Panc1 (cell line): Measurements from ENCODE around the gene MB21D2. TPM values are rescaled to one million over a fixed set of nuclear protein-coding genes. Genes with fewer than 3 reads are reported as not detected.
A peak's percentile ranks its signal among the peaks of the same experiment; 100 is the strongest.

Experiments
- ATAC-seq: fragments of 200-7000 bp; cut with Tn5 transposase; 2 replicates; pipeline ENCODE4 v1.9.1; 2020; ENCODE audit warnings: mild to moderate bottlenecking, moderate library complexity
- BruUV-seq: library from RNA; stranded (reverse); fragments of 400-500 nt; replicated peaks from 2 replicates; lab custom pipeline; 2021; lab: Mats Ljungman, UMichigan
- CTCF ChIA-PET: fragments of 300-600 bp; sonication (Branson Sonifier 250); formaldehyde crosslinking; loops from one replicate; lab custom pipeline; 2022; ENCODE audit warnings: antibody characterized with exemption; lab: Charles Lee
- POLR2A ChIA-PET: fragments of 300-600 bp; sonication (Branson Sonifier 250); formaldehyde crosslinking; loops from one replicate; lab custom pipeline; 2022; ENCODE audit warnings: antibody characterized with exemption; lab: Charles Lee
- DNase-seq: peaks from one replicate; pipeline ENCODE4 v3.0.0-alpha.2; 2010; ENCODE audit warnings: low read depth, low spot score
- H3K27ac ChIP-seq: 2 replicates; pipeline ENCODE4 v1.5.1; 2011; ENCODE audit warnings: mild to moderate bottlenecking, low read length, inconsistent platforms
- H3K27me3 ChIP-seq: fragments of 200-500 bp; sonication (Bioruptor generic); 2 replicates; pipeline ENCODE4 v1.6.0; 2014; ENCODE audit warnings: low read length, inconsistent platforms; ENCODE audit not compliant: control insufficient read depth, insufficient read depth
- H3K36me3 ChIP-seq: fragments of 200-500 bp; sonication (Bioruptor generic); 2 replicates; pipeline ENCODE4 v1.5.1; 2014; ENCODE audit warnings: inconsistent platforms, mild to moderate bottlenecking, low read length, moderate library complexity; ENCODE audit not compliant: control insufficient read depth, insufficient read depth
- H3K4me1 ChIP-seq: 2 replicates; pipeline ENCODE4 v1.5.1; 2011; ENCODE audit warnings: inconsistent platforms, mild to moderate bottlenecking, low read length, moderate library complexity; ENCODE audit not compliant: control insufficient read depth, insufficient read depth
- H3K4me3 ChIP-seq, 2 experiments: 2 replicates each; pipeline ENCODE4 v1.5.1; 2011 to 2012; ENCODE audit warnings: low read depth in 2 of 2, low read length in 2 of 2, mild to moderate bottlenecking in 2 of 2, inconsistent platforms in 1 of 2, moderate library complexity in 1 of 2
- H3K9me3 ChIP-seq: fragments of 200-500 bp; sonication (Bioruptor generic); 2 replicates; pipeline ENCODE4 v1.5.1; 2014; ENCODE audit warnings: low read depth, mild to moderate bottlenecking, inconsistent platforms, low read length, moderate library complexity; ENCODE audit not compliant: control insufficient read depth, insufficient read depth
- POLR2AphosphoS5 ChIP-seq: IDR thresholded peaks from 2 replicates; pipeline ENCODE4 v1.6.1; 2012; ENCODE audit warnings: mild to moderate bottlenecking, low read depth, low read length, moderate library complexity
- SIN3A ChIP-seq: IDR thresholded peaks from 2 replicates; pipeline ENCODE4 v1.6.1; 2012; ENCODE audit warnings: low read depth, mild to moderate bottlenecking, low read length, moderate library complexity, borderline replicate concordance; ENCODE audit not compliant: insufficient read depth
- TCF7L2 ChIP-seq: IDR thresholded peaks from 2 replicates; pipeline ENCODE4 v1.6.1; 2011; ENCODE audit warnings: mild to moderate bottlenecking, low read depth, low read length, inconsistent platforms
- in situ Hi-C: cut with HindIII; loops from 2 replicates; pipeline ENCODE4 v1.10.0; 2016; ENCODE audit warnings: low sequenced_read_pairs, low pct_unique_long_range_greater_than_20kb
- intact Hi-C: fragments of 100-400 bp; cut with micrococcal nuclease; formaldehyde crosslinking; loops from one replicate; pipeline ENCODE4 v1.10.0; 2022; ENCODE audit not compliant: unreplicated experiment
- total RNA-seq: library from RNA; stranded (reverse); gene quantifications from one replicate; pipeline ENCODE4 v1.2.1, GENCODE V29; 2021; ENCODE audit not compliant: unreplicated experiment
- TF ChIP-seq, protein P1 (sequence below), 2 experiments: IDR thresholded peaks; 2 replicates each; pipeline ENCODE4 v1.6.1; 2011 to 2012; ENCODE audit warnings: low read depth in 2 of 2, control low read depth in 1 of 2, low read length in 1 of 2, mild to moderate bottlenecking in 1 of 2, moderate library complexity in 1 of 2; ENCODE audit not compliant: insufficient read depth in 1 of 2
- TF ChIP-seq, protein P2 (sequence below): fragments of 450-650 bp; IDR thresholded peaks from 2 replicates; pipeline ENCODE4 v1.5.1; 2017; ENCODE audit warnings: mild to moderate bottlenecking

Gene MB21D2
- total RNA-seq, 1 experiment from 2014 or later: 7.8 TPM

DNA sequence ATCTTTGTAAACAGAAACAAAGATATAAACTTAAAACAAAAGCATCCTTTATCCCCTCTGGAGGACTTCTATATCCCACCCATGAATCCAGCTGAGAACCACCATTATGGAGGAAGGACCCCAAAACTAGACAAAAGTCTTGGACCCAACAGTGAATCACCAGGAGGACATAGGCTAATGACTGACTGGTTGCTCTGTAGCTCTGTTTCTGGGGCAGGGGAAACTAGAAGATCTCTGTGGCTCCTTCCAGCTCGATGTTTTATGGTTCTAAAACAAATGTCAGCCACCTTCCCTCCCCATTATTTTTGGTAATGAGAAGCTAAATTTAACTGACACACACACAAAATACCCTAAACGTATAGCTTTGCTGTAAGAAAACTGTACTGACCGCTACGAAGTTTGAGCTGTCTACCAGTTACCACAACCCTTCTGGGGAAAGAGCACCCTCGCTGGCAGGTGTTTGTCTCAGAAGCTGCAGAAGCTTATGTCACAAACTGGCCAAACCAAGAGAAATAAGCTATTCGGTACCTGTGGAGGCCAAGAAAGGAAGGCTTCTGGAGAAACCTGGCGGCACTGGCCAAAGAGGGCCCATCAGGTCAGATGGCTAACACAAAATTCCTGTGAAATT is 36.4 kb downstream of the MB21D2 start:
- Histone ChIP-seq H3K36me3 (no peaks in the 10 kb centered on the region), H3K27ac (peak overlapping the region; percentile 45), H3K4me3 (no peak overlapping the region), H3K4me1 (peaks cover 44% of the 10 kb centered on the region), H3K27me3 (no peaks in the 10 kb centered on the region), H3K9me3 (no peaks in the 10 kb centered on the region)
- in situ Hi-C loops: no loop called here
- ATAC-seq (no peak), DNase-seq (no peak)
- intact Hi-C loops: no loop called here
- TF ChIP-seq TCF7L2 (no peak), SIN3A (no peak), POLR2AphosphoS5 (no peak)
- TF ChIP-seq, protein P1, sequence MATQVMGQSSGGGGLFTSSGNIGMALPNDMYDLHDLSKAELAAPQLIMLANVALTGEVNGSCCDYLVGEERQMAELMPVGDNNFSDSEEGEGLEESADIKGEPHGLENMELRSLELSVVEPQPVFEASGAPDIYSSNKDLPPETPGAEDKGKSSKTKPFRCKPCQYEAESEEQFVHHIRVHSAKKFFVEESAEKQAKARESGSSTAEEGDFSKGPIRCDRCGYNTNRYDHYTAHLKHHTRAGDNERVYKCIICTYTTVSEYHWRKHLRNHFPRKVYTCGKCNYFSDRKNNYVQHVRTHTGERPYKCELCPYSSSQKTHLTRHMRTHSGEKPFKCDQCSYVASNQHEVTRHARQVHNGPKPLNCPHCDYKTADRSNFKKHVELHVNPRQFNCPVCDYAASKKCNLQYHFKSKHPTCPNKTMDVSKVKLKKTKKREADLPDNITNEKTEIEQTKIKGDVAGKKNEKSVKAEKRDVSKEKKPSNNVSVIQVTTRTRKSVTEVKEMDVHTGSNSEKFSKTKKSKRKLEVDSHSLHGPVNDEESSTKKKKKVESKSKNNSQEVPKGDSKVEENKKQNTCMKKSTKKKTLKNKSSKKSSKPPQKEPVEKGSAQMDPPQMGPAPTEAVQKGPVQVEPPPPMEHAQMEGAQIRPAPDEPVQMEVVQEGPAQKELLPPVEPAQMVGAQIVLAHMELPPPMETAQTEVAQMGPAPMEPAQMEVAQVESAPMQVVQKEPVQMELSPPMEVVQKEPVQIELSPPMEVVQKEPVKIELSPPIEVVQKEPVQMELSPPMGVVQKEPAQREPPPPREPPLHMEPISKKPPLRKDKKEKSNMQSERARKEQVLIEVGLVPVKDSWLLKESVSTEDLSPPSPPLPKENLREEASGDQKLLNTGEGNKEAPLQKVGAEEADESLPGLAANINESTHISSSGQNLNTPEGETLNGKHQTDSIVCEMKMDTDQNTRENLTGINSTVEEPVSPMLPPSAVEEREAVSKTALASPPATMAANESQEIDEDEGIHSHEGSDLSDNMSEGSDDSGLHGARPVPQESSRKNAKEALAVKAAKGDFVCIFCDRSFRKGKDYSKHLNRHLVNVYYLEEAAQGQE (IDR thresholded peaks at IDR 0.05; ENCODE audit: insufficient read depth in 1 of 2, low read depth in 2 of 2, low read length in 1 of 2): no peak
- TF ChIP-seq, protein P2, sequence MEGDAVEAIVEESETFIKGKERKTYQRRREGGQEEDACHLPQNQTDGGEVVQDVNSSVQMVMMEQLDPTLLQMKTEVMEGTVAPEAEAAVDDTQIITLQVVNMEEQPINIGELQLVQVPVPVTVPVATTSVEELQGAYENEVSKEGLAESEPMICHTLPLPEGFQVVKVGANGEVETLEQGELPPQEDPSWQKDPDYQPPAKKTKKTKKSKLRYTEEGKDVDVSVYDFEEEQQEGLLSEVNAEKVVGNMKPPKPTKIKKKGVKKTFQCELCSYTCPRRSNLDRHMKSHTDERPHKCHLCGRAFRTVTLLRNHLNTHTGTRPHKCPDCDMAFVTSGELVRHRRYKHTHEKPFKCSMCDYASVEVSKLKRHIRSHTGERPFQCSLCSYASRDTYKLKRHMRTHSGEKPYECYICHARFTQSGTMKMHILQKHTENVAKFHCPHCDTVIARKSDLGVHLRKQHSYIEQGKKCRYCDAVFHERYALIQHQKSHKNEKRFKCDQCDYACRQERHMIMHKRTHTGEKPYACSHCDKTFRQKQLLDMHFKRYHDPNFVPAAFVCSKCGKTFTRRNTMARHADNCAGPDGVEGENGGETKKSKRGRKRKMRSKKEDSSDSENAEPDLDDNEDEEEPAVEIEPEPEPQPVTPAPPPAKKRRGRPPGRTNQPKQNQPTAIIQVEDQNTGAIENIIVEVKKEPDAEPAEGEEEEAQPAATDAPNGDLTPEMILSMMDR: no peak
- ChIA-PET CTCF (interaction anchor here (1.1 kb wide), 1 partner anchor 160 kb away, joined by 3 read pairs; no protein-coding TSS in a partner anchor), POLR2A (interaction anchor here (0.6 kb wide), 1 partner anchor 16 kb away, joined by 4 read pairs; no protein-coding TSS in a partner anchor)
- BruUV-seq: no TSS peak

DNA sequence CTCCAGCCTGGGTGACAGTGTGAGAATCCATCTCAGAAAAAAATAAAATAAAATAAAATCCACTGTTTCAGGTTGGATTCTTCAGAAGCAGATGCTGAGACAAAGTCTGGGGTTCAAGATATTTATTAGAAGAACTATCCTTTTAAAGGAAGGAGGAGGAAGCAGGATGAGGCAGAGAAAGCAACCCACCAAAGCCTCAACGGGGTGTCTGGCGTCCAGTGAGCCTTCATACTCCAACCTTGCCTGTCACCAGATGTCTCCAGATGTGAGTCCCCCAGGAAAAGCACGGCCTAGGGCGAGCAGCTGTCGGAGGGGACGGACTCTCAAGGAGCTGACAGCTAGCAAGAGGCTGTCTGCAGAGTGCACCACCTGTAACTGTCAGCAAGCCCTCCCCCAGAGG is 37.3 kb downstream of the MB21D2 start:
- no peak for ATAC-seq
- TF ChIP-seq, protein P2: no peak
- TF ChIP-seq TCF7L2: no peak
- TF ChIP-seq, protein P1 (IDR thresholded peaks at IDR 0.05; ENCODE audit: insufficient read depth in 1 of 2, low read depth in 2 of 2, low read length in 1 of 2): no peak
- no peak for TF ChIP-seq SIN3A
- POLR2A ChIA-PET: interaction anchor here (0.7 kb wide), 1 partner anchor 718 kb away, joined by 3 read pairs; no protein-coding TSS in a partner anchor
- peaks cover 34% of the 10 kb centered on the region for H3K4me1 ChIP-seq
- in situ Hi-C loops (no loop called here), intact Hi-C loops (no loop called here)
- no peak for DNase-seq
- H3K4me3 ChIP-seq: no peak overlapping the region
- H3K9me3 ChIP-seq: no peaks in the 10 kb centered on the region
- CTCF ChIA-PET: no interaction called here
- H3K27me3 ChIP-seq: no peaks in the 10 kb centered on the region
- H3K27ac ChIP-seq: no peak overlapping the region
- H3K36me3 ChIP-seq: no peaks in the 10 kb centered on the region
- BruUV-seq: no TSS peak
